ENCODE results near the gene CARM1. TPM values are rescaled to one million over a fixed set of nuclear protein-coding genes. Genes with fewer than 3 reads are reported as not detected.
A peak's percentile ranks its signal among the peaks of the same experiment; 100 is the strongest.

Gene CARM1
- total and polyA plus RNA-seq, 2 experiments from 2014 or later, result 43.3 to 118 TPM

DNA sequence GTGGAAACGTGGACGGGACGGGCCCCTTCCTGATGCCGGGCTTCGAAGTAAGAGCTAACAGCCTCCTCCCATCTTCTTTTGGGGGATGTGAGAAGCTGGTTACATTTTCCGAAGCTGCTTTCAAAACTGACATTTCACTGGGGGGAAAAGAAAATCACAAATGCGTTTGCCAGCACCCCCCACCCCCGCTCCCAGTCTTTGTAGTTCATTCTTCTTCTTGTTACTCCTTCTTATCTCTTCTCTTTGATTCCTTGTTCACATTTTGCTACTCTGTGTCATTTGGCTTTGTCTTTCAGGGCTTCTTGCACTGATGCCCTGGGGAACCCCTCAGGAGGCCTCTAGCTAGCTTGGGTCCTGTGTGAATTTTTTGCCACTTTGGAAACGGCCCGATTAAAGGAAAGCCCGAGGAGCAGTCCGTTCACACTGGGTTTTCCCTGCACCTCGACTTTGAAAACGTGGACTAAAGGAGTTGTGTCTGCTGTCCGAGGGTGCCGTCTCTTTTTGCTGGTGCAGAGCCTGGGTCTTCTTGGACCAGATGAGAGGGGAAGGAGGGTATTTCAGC lies 1.3 kb downstream of the CARM1 start:
- H3K27me3 ChIP-seq (ENCODE audit: insufficient read depth), result no peaks in the 10 kb centered on the region
- H3K36me3 ChIP-seq (ENCODE audit: insufficient read depth), result no peaks in the 10 kb centered on the region
- peaks cover 31% of the 10 kb centered on the region; the same call in 1 of the 2 replicates for H3F3A ChIP-seq (replicated peaks; ENCODE audit: low read depth)
- peak overlapping the region; percentile 66; the same call in 1 of the 2 replicates for H3K27ac ChIP-seq (ENCODE audit: low read depth)
- ATAC-seq (no peak), DNase-seq (ENCODE audit: low spot score) (no peak)
- H3K4me3 ChIP-seq, result peak overlapping the region; percentile 83
- peaks cover 19% of the 10 kb centered on the region for H3K27me3 Mint-ChIP-seq (ENCODE audit: insufficient read depth, low read depth, poor library complexity)
- no peaks in the 10 kb centered on the region for H3K9me2 ChIP-seq (ENCODE audit: insufficient read depth)
- TF ChIP-seq, protein P1, sequence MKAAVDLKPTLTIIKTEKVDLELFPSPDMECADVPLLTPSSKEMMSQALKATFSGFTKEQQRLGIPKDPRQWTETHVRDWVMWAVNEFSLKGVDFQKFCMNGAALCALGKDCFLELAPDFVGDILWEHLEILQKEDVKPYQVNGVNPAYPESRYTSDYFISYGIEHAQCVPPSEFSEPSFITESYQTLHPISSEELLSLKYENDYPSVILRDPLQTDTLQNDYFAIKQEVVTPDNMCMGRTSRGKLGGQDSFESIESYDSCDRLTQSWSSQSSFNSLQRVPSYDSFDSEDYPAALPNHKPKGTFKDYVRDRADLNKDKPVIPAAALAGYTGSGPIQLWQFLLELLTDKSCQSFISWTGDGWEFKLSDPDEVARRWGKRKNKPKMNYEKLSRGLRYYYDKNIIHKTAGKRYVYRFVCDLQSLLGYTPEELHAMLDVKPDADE (IDR thresholded peaks at IDR 0.05), result no peak
- TF ChIP-seq POLR2AphosphoS5 (IDR thresholded peaks at IDR 0.05; ENCODE audit: low read depth), result no peak
- no peak for TF ChIP-seq ZNF331 (CRISPR knock-in tag; IDR thresholded peaks at IDR 0.05; ENCODE audit: low read depth)
- TF ChIP-seq ZNF114 (CRISPR knock-in tag; IDR thresholded peaks at IDR 0.05), result no peak
- no peak overlapping the region; the same call in 1 of the 2 replicates for H2AFZ ChIP-seq
- peak overlapping the region; percentile 82 for H3K4me3 Mint-ChIP-seq
- peak overlapping the region; percentile 65 for H3K27ac Mint-ChIP-seq
- H3K4me1 ChIP-seq (ENCODE audit: insufficient read depth), result peaks cover 21% of the 10 kb centered on the region
- H3K36me3 Mint-ChIP-seq (ENCODE audit: low read depth), result peaks cover 10% of the 10 kb centered on the region; the same call in 1 of the 3 replicates
- H3K9me3 Mint-ChIP-seq, result no peaks in the 10 kb centered on the region; the same call in 2 of the 3 replicates
- peaks cover 19% of the 10 kb centered on the region for H3K4me1 Mint-ChIP-seq
- peaks cover 6% of the 10 kb centered on the region; the same call in 1 of the 2 replicates for H4K20me1 ChIP-seq (replicated peaks; ENCODE audit: insufficient read depth)
- H3K79me2 ChIP-seq (replicated peaks; ENCODE audit: insufficient read depth), result peaks cover 59% of the 10 kb centered on the region
- H3K4me2 ChIP-seq, result peak overlapping the region; percentile 95

GRCh38 chr19:10874024-10874423 lies 2.7 kb downstream of the CARM1 start:
- H3K27ac ChIP-seq (ENCODE audit: low read depth), result no peak overlapping the region
- H2AFZ ChIP-seq, result no peak overlapping the region
- H4K20me1 ChIP-seq (replicated peaks; ENCODE audit: insufficient read depth), result peaks cover 6% of the 10 kb centered on the region; the same call in 1 of the 2 replicates
- Mint-ChIP-seq H3K27me3 (ENCODE audit: insufficient read depth, low read depth, poor library complexity) (peaks cover 24% of the 10 kb centered on the region), H3K9me3 (no peaks in the 10 kb centered on the region; the same call in 2 of the 3 replicates), H3K27ac (peak overlapping the region; percentile 48; the same call in 1 of the 2 replicates), H3K4me3 (peak overlapping the region; percentile 41; the same call in 1 of the 3 replicates), H3K4me1 (peaks cover 27% of the 10 kb centered on the region), H3K36me3 (ENCODE audit: low read depth) (peaks cover 16% of the 10 kb centered on the region; the same call in 2 of the 3 replicates)
- H3K4me2 ChIP-seq, result no peak overlapping the region
- H3K36me3 ChIP-seq (ENCODE audit: insufficient read depth), result no peaks in the 10 kb centered on the region
- DNase-seq (ENCODE audit: low spot score) (no peak), ATAC-seq (no peak)
- H3K4me3 ChIP-seq, result no peak overlapping the region
- H3K27me3 ChIP-seq (ENCODE audit: insufficient read depth), result no peaks in the 10 kb centered on the region
- peaks cover 21% of the 10 kb centered on the region for H3K4me1 ChIP-seq (ENCODE audit: insufficient read depth)
- peaks cover 71% of the 10 kb centered on the region for H3K79me2 ChIP-seq (replicated peaks; ENCODE audit: insufficient read depth)
- H3F3A ChIP-seq (replicated peaks; ENCODE audit: low read depth), result peaks cover 39% of the 10 kb centered on the region; the same call in 1 of the 2 replicates
- no peaks in the 10 kb centered on the region for H3K9me2 ChIP-seq (ENCODE audit: insufficient read depth)
- TF ChIP-seq ZNF331 (CRISPR knock-in tag; IDR thresholded peaks at IDR 0.05; ENCODE audit: low read depth), result no peak
- TF ChIP-seq, protein P1 (IDR thresholded peaks at IDR 0.05), result no peak
- no peak for TF ChIP-seq EZH2phosphoT487 (IDR thresholded peaks at IDR 0.05; ENCODE audit: unreplicated experiment)
- TF ChIP-seq EZH2 (IDR thresholded peaks at IDR 0.05; ENCODE audit: low read depth, unreplicated experiment), result no peak
- TF ChIP-seq STAT1 (IDR thresholded peaks at IDR 0.05; ENCODE audit: unreplicated experiment), result no peak
- TF ChIP-seq JUNB (IDR thresholded peaks at IDR 0.05; ENCODE audit: unreplicated experiment), result no peak
- no peak for TF ChIP-seq ZNF114 (CRISPR knock-in tag; IDR thresholded peaks at IDR 0.05)
- TF ChIP-seq NANOG (IDR thresholded peaks at IDR 0.05; ENCODE audit: borderline replicate concordance), result no peak
- TF ChIP-seq CREB1 (CRISPR knock-in tag; IDR thresholded peaks at IDR 0.05; ENCODE audit: low read depth), result no peak
- no peak for TF ChIP-seq ZNF462 (CRISPR knock-in tag; IDR thresholded peaks at IDR 0.05)
